GM12891 (cell line): ENCODE measurements around the gene CA7.

Source experiments
- POLR2A ChIP-seq: IDR thresholded peaks from 2 replicates; pipeline ENCODE4 v1.6.1; 2011; ENCODE audit warnings: low read depth, low read length, control low read depth
- POLR2AphosphoS5 ChIP-seq: IDR thresholded peaks from 2 replicates; pipeline ENCODE4 v1.6.1; 2011; ENCODE audit warnings: low read depth, low read length, control low read depth
- SPI1 ChIP-seq: IDR thresholded peaks from 2 replicates; pipeline ENCODE4 v1.6.1; 2011; ENCODE audit warnings: low read depth, low read length, control low read depth

DNA sequence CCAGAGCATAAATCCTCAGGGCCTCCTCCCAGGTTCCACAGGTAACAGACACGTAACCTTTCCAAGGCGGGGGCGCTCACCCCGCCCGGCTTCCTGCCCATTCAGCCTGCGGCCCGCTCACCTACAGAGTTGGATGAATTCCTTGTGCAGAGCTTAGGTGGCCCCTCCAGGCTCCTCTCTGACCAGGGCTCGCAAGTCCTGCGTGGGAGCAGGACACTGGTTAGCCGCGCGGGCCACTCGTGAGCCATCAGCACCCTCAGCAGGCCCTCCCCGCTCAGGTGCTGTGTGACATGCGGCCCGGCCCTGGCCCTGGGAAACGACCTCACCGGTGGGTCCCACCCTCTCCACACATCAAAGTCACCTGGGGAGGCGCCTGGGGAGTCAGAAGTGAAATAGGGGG is 43.4 kb upstream of the CA7 start:
- TF ChIP-seq POLR2A (no peak), POLR2AphosphoS5 (no peak), SPI1 (no peak)
